BLaER1 treated with 17β-estradiol and CSF1 and Interleukin-3, amounts not matched to agents 10 nM and 100 nM (cell line): Measurements from ENCODE around the gene LIN37.

Experiments
- H3K27ac ChIP-seq, 11 experiments: shearing (Covaris generic); formaldehyde crosslinking; 2 replicates each; pipeline ENCODE4 v1.8.1; 2022
- H3K27me3 ChIP-seq, 11 experiments: shearing (Covaris generic); formaldehyde crosslinking; 2 replicates each; pipeline ENCODE4 v1.8.1; 2022
- H3K36me3 ChIP-seq, 11 experiments: shearing (Covaris generic); formaldehyde crosslinking; 2 replicates each; pipeline ENCODE4 v1.8.1; 2022
- H3K4me1 ChIP-seq, 10 experiments: shearing (Covaris generic); formaldehyde crosslinking; 2 replicates each; pipeline ENCODE4 v1.8.1; 2022
- H3K4me2 ChIP-seq, 11 experiments: shearing (Covaris generic); formaldehyde crosslinking; 2 replicates each; pipeline ENCODE4 v1.8.1; 2022
- H3K4me3 ChIP-seq, 10 experiments: shearing (Covaris generic); formaldehyde crosslinking; 2 replicates each; pipeline ENCODE4 v1.8.1; 2022
- H3K9ac ChIP-seq, 11 experiments: shearing (Covaris generic); formaldehyde crosslinking; 2 replicates each; pipeline ENCODE4 v1.8.1; 2022
- H3K9me3 ChIP-seq, 11 experiments: shearing (Covaris generic); formaldehyde crosslinking; replicated peaks in 1 of 11; 2 replicates each; pipeline ENCODE4 v1.8.1; 2022
- H4K20me1 ChIP-seq, 11 experiments: shearing (Covaris generic); formaldehyde crosslinking; 2 replicates each; pipeline ENCODE4 v1.8.1; 2022
- Cebpa-rat ChIP-seq, 11 experiments: shearing (Covaris generic); IDR thresholded peaks; 2 replicates each; pipeline ENCODE4 v1.8.1; 2022

LIN37 gene

GRCh38 chr19:35775298-35776101 is 27.1 kb downstream of the LIN37 start, which contains the start of gene ARHGAP33:
Gene ARHGAP33 (plus strand): TSS chr19:35775564. CDS start chr19:35775659, 95 bp downstream.
- no peak for TF ChIP-seq Cebpa-rat (IDR thresholded peaks at IDR 0.05)
- Histone ChIP-seq H3K4me1 (peaks cover 14 to 35% (median 28%) of the 10 kb centered on the region in 10 experiments), H3K9ac (peak within 1 kb of the TSS; percentile 57 to 86 (median 78); a peak in 21 of 22 replicates), H3K4me3 (peak within 1 kb of the TSS; percentile 61 to 80 (median 70)), H3K9me3 (no peaks in the 10 kb centered on the region), H3K27me3 (no peaks in the 10 kb centered on the region), H3K27ac (peak within 1 kb of the TSS in 9 of 11 experiments; percentile 41 to 78 (median 72); a peak in 19 of 22 replicates), H3K4me2 (peak within 1 kb of the TSS; percentile 77 to 96 (median 93)), H4K20me1 (peaks cover 0 to 14% (median 0%) of the 10 kb centered on the region in 11 experiments; a peak in 4 of 22 replicates), H3K36me3 (peaks cover 0 to 34% (median 31%) of the 10 kb centered on the region in 11 experiments; a peak in 19 of 22 replicates)

- Histone ChIP-seq H3K4me1 (peaks cover 14 to 35% (median 28%) of the 10 kb centered on the region in 10 experiments), H3K27me3 (no peaks in the 10 kb centered on the region), H3K27ac (peak overlapping the region in 8 of 11 experiments; percentile 66 to 78 (median 74); a peak in 15 of 22 replicates), H3K4me2 (peak overlapping the region; percentile 77 to 96 (median 91)), H4K20me1 (peaks cover 0 to 14% (median 0%) of the 10 kb centered on the region in 11 experiments; a peak in 4 of 22 replicates), H3K4me3 (peak overlapping the region; percentile 61 to 80 (median 70)), H3K9ac (peak overlapping the region in 10 of 11 experiments; percentile 71 to 86 (median 79); a peak in 19 of 22 replicates), H3K36me3 (peaks cover 3 to 40% (median 35%) of the 10 kb centered on the region in 11 experiments; a peak in 19 of 22 replicates), H3K9me3 (no peaks in the 10 kb centered on the region)
- TF ChIP-seq Cebpa-rat (IDR thresholded peaks at IDR 0.05), result no peak
Measured at GRCh38 chr19:35776102-35776788, 27.9 kb downstream of the LIN37 start.

GRCh38 chr19:35777086-35777841 is 28.9 kb downstream of the LIN37 start:
- Histone ChIP-seq H3K4me2 (peak overlapping the region in 9 of 11 experiments; percentile 77 to 96 (median 93); a peak in 18 of 22 replicates), H3K4me3 (peak overlapping the region in 3 of 10 experiments; percentile 70 to 78 (median 71); a peak in 5 of 20 replicates), H3K9ac (peak overlapping the region in 8 of 11 experiments; percentile 73 to 86 (median 81); a peak in 15 of 22 replicates), H3K27ac (peak overlapping the region in 6 of 11 experiments; percentile 11 to 72 (median 23); a peak in 6 of 22 replicates), H3K4me1 (peaks cover 14 to 46% (median 33%) of the 10 kb centered on the region in 10 experiments), H3K27me3 (no peaks in the 10 kb centered on the region), H3K9me3 (no peaks in the 10 kb centered on the region), H3K36me3 (peaks cover 3 to 50% (median 46%) of the 10 kb centered on the region in 11 experiments; a peak in 19 of 22 replicates), H4K20me1 (peaks cover 0 to 14% (median 0%) of the 10 kb centered on the region in 11 experiments; a peak in 6 of 22 replicates)
- no peak for TF ChIP-seq Cebpa-rat (IDR thresholded peaks at IDR 0.05)

GRCh38 chr19:35777961-35778360 is 29.6 kb downstream of the LIN37 start:
- peaks cover 14 to 52% (median 40%) of the 10 kb centered on the region in 10 experiments for H3K4me1 ChIP-seq
- peaks cover 0 to 14% (median 0%) of the 10 kb centered on the region in 11 experiments; a peak in 6 of 22 replicates for H4K20me1 ChIP-seq
- H3K4me3 ChIP-seq, result no peak overlapping the region
- peak overlapping the region in 2 of 11 experiments; percentile 22 to 72; a peak in 2 of 22 replicates for H3K27ac ChIP-seq
- peaks cover 3 to 57% (median 53%) of the 10 kb centered on the region in 11 experiments; a peak in 20 of 22 replicates for H3K36me3 ChIP-seq
- H3K9me3 ChIP-seq, result no peaks in the 10 kb centered on the region
- no peak for TF ChIP-seq Cebpa-rat (IDR thresholded peaks at IDR 0.05)
- H3K9ac ChIP-seq, result peak overlapping the region in 7 of 11 experiments; percentile 42 to 86 (median 82); a peak in 8 of 22 replicates
- H3K27me3 ChIP-seq, result no peaks in the 10 kb centered on the region
- peak overlapping the region in 2 of 11 experiments; percentile 94 to 96; a peak in 4 of 22 replicates for H3K4me2 ChIP-seq

GRCh38 chr19:35779033-35779432 is 30.7 kb downstream of the LIN37 start:
- Histone ChIP-seq H3K27ac (no peak overlapping the region; a peak in 1 of 22 replicates), H4K20me1 (peaks cover 0 to 23% (median 0%) of the 10 kb centered on the region in 11 experiments; a peak in 8 of 22 replicates), H3K4me3 (no peak overlapping the region), H3K9me3 (no peaks in the 10 kb centered on the region), H3K4me2 (no peak overlapping the region), H3K4me1 (peaks cover 14 to 61% (median 48%) of the 10 kb centered on the region in 10 experiments), H3K36me3 (peaks cover 3 to 64% (median 61%) of the 10 kb centered on the region in 11 experiments; a peak in 20 of 22 replicates), H3K9ac (peak overlapping the region in 4 of 11 experiments; percentile 1 to 73 (median 11); a peak in 2 of 22 replicates), H3K27me3 (no peaks in the 10 kb centered on the region)
- no peak for TF ChIP-seq Cebpa-rat (IDR thresholded peaks at IDR 0.05)

- no peak overlapping the region for H3K9ac ChIP-seq
- H4K20me1 ChIP-seq, result peaks cover 0 to 28% (median 0%) of the 10 kb centered on the region in 11 experiments; a peak in 8 of 22 replicates
- H3K36me3 ChIP-seq, result peaks cover 3 to 72% (median 66%) of the 10 kb centered on the region in 11 experiments; a peak in 21 of 22 replicates
- no peak overlapping the region for H3K27ac ChIP-seq
- H3K9me3 ChIP-seq, result no peaks in the 10 kb centered on the region
- no peak for TF ChIP-seq Cebpa-rat (IDR thresholded peaks at IDR 0.05)
- peaks cover 8 to 53% (median 40%) of the 10 kb centered on the region in 10 experiments; a peak in 18 of 20 replicates for H3K4me1 ChIP-seq
- no peaks in the 10 kb centered on the region for H3K27me3 ChIP-seq
- no peak overlapping the region for H3K4me3 ChIP-seq
- no peak overlapping the region for H3K4me2 ChIP-seq
Measured at GRCh38 chr19:35780058-35780457, 31.7 kb downstream of the LIN37 start.

- H3K4me1 ChIP-seq, result peaks cover 8 to 53% (median 40%) of the 10 kb centered on the region in 10 experiments; a peak in 18 of 20 replicates
- peaks cover 0 to 32% (median 0%) of the 10 kb centered on the region in 11 experiments; a peak in 8 of 22 replicates for H4K20me1 ChIP-seq
- no peak overlapping the region for H3K27ac ChIP-seq
- H3K9me3 ChIP-seq, result no peaks in the 10 kb centered on the region
- TF ChIP-seq Cebpa-rat (IDR thresholded peaks at IDR 0.05), result no peak
- H3K4me3 ChIP-seq, result no peak overlapping the region
- H3K27me3 ChIP-seq, result no peaks in the 10 kb centered on the region
- H3K36me3 ChIP-seq, result peaks cover 3 to 79% (median 73%) of the 10 kb centered on the region in 11 experiments; a peak in 21 of 22 replicates
- H3K4me2 ChIP-seq, result no peak overlapping the region
- no peak overlapping the region for H3K9ac ChIP-seq
Measured at GRCh38 chr19:35780717-35781116, 32.3 kb downstream of the LIN37 start.
